ENCODE measurements around the gene ACOT11.

The ACOT11 gene

DNA sequence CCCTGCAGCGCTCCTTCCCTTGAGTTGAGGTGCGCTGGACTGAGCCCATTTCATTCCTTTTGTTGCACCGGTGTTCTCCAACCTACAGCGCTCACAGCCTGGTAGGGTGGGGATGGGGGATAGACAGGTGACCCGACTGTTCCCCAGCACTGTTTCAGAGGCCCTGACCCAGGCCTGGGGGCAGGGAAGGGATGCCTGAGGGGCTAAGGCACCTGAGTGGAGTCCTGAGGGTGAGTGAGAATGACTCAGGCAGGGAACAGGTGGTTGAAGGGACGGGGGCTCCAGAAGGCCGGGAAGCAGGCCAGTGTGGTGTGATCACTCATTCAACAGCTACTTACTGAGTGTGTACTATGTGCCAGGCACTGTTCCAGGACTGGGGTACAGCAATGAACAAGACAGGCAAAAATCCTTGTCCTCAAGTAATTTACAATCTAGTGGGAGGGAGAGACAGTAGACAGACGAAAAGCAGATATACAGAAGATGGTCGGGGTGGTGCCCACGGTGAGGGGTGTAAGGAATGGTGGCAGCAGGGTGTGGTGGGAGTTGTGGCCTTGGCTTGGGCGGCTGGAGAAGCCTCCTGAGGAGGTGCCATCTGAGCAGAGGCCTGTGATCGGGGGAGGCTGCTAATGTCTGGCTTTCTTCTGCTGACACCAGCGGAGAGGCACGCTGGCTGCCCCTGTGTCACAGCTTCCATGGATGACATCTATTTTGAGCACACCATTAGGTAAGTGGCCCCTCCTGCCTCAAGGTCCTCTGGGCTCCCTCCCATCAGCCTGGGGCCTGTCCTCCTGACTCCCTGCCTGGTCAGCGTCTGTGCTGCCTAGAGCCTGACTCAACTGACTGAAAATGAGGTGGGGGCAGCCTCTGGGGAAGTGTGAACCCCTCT is 37.4 kb downstream of the ACOT11 start:
- no peak for DNase-seq (ENCODE audit: low read depth in 1 of 2, low spot score in 1 of 2)

DNA sequence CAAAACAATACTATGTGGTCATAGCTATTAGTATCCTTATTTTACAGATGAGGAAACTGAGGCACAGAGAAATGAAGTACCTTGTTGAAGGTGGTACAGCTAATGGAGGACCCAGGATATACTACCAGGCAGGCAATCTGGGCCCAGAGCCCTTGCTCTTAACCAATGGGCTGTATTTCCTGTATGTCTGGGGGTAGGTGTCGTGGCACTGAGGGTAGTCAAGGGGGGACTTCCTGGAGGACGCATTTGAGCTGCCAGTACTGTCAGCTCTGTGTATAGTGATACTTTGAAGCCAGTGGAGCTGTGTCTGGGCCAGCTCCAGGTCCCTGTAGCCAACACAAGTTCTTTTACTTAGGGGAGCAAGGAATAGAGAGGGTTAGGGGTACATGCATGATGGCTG is 40.3 kb downstream of the ACOT11 start:
- no peak for DNase-seq (ENCODE audit: low read depth in 1 of 2, low spot score in 1 of 2)

DNA sequence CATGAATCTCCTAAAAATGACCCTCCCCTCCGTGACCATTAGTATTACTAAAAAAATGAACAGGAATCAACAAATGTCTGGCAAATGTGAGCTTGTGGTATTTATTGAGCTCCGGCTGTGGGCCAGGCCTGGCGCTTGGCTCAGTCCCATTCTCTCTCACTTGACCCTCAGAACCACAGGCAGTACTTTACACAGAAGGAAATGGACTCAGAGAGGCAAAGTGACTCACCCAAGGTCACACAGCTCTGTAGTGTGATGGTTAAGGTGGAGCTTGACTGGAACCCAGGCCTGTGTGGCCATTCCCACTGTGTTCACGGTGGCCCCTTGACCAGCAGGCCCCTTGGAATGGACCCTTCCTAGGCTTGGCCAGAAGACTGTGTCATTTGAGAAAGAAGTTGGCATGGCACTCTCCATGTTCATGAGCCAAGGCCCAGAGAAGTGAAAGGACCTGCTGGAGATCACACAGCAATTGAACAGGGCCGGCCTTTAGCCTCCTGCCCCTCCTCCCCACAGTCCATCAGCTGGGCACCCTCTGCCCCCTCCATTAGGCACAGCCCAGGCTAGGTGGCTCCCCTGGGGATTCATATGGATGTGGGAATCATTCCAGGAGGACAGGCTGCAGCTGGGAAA is 43.2 kb downstream of the ACOT11 start:
- DNase-seq (ENCODE audit: low read depth in 1 of 2, low spot score in 1 of 2): no peak

DNA sequence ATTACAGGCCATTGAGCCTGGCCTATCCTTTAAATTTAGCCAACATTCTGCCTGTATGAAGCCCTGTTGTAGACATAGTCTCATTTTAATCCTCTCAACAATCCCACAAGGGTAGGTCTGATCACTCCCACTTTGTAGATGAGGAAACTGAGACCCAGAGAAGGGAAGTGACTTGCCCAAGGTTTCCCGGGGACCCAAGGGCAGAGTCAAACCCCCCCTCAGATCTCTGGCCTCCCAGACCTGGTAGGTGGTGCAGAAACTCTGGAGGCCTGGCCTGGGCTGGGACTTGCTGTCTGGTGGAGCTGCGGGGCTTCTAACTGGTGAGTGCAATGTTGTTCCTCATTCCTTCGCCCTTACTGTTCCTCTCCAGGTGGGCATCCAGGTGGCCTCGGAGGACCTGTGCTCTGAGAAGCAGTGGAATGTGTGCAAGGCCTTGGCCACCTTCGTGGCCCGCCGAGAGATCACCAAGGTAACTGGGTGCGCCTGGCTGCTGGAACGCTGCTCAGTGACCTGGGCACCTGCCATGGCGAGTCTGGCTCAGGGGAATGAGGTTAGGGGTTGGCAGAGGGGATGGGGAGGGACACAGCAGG is 45.6 kb downstream of the ACOT11 start:
- no peak for DNase-seq (ENCODE audit: low read depth in 1 of 2, low spot score in 1 of 2)

DNA sequence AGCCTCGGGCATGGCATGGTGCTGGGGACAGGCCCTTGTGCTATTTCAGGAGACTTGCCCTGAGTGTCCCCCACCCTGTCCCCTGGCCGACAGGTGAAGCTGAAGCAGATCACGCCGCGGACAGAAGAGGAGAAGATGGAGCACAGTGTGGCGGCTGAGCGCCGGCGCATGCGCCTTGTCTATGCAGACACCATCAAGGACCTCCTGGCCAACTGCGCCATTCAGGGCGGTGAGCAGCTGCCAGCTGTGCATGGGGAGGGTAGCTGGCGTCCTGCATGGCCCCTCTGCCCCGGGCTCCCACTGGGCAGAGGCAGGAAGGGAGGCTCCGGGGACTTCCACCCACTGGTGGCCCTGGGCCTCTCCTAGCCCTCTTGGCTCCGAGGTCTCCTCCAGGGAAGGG is 46.4 kb downstream of the ACOT11 start:
- DNase-seq (ENCODE audit: low read depth in 1 of 2, low spot score in 1 of 2): no peak

DNA sequence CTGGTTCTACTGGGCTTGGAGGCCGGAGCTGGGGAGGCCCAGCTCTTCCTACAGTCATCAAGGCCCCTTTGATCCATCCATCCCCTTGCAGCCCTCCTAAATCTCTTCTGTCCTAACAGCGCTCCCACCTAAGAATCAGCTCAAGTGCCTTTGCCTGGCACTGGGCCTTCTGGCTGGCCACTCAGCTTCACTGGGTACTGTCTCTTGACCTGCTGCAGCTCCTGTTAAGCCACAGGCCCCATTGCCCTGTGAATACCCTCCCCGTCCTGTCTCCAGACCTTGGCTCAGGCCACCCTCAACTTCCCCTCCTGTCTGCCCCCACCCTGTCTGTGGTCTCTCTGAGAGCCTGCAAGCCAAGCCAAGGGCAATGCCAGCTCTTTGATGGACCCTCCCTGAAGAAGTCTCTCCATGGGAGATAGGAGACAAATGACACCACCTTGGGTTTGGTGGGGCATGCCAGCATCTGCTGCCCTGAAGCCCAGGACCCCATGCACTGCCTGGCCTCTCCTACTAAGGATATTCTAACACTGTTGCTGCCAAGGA is 48.0 kb downstream of the ACOT11 start:
- DNase-seq (ENCODE audit: low read depth in 1 of 2, low spot score in 1 of 2): no peak

DNA sequence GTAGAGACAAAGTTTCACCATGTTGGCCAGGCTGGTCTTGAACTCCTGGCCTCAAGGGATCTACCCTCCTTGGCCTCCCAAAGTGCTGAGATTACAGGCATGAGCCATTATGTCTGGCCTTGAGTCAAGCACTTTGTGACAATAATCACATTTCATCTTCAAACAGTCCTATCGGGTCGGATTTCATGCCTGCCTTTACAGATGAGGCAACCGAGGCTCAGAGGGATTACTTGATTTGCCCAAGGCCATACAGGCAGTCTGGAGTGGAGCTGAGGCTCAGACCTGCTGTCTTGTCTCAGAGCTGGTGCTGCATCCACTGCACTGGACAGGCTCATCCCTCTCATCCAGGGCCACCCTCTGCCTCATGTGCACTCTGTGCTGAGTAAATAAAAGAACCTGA is 48.7 kb downstream of the ACOT11 start:
- no peak for DNase-seq (ENCODE audit: low read depth in 1 of 2, low spot score in 1 of 2)

DNA sequence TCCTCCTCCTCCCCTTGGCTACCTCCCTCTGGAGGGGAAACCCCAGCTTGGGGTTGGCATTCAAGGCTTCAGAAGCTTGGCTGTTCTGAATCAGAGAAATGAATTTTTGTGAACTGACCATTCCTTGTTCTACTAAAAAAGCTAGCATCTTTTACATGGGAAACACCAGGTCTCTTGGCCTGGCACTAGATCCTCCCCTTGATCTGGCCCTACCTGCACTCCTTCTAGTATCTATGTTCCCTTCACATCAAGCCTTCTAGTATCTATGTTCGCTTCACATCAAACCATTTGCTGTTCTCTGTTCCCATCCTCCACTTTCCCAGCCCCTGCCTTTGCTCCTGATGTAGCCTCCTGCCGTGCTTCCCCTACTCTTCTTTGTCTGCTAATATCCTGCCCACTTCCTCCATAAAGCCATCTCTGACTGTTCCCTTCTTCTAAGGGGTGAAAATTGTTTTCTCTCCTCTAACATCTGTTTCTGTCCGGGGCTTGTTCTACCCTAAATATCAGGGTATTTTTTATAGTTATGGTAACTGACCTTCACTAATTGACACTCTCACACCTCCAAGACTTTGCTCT is 49.5 kb downstream of the ACOT11 start:
- no peak for DNase-seq (ENCODE audit: low read depth in 1 of 2, low spot score in 1 of 2)

DNA sequence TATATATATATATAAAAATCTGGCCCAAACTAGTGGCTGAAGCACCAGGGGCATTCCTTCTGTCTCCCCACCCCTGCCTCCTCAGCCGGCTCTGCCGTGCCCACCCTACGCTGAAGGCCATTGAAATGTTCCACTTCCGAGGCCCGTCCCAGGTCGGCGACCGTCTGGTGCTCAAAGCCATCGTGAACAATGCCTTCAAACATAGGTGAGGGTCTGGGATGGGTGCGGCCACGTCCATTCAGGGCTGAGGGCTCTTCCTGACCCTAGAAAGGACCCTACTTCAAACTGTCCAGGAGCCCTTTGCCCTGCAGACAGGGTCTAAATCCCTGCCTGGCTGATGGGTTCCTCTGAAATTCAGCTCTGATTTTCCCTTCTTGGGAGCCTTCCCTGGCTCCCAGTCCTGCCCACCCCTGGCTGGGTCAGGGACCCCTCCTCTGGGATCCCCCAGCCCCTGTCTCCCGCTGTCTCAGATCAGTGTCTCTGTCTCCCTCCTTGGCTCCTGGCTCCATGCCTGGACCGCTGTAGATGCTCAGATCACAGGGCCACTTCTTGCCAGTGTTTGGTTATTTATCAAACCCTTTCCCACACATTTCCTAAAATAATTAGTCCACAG is 51.3 kb downstream of the ACOT11 start:
- no peak for DNase-seq (ENCODE audit: low read depth in 1 of 2, low spot score in 1 of 2)

DNA sequence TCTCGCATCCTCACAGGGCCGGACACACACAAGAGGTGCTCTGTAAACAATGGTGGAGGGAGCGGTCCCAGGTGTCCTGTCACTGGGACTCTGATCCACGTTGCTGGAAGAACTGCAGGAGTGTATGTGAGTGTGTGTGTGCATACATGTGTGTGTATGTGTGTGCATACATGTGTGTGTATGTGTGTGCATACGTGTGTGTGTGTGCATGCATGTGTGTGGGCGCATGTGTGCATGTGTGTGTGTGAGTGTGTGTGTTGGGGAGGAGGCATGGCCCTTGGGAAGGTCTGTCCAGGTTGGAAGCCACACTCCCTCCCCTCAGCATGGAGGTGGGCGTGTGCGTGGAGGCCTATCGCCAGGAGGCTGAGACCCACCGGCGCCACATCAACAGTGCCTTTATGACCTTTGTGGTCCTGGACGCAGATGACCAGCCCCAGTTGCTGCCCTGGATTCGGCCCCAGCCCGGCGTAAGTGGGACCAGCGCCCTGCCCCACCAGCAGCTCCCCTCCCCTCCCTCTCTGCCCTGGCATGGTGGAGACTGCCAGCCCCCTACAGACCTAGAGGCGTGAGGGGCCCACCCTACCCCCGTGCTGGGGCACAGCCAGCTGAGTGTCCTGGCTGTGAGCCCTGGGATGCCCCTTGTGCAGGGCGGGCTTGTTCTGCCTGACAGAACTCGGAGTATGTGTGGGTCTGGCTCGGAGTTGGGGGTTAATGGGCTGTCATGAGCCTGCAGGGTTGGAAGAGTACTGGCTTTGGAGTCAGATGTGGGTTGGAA is 53.1 kb downstream of the ACOT11 start:
- no peak for DNase-seq (ENCODE audit: low read depth in 1 of 2, low spot score in 1 of 2)

DNA sequence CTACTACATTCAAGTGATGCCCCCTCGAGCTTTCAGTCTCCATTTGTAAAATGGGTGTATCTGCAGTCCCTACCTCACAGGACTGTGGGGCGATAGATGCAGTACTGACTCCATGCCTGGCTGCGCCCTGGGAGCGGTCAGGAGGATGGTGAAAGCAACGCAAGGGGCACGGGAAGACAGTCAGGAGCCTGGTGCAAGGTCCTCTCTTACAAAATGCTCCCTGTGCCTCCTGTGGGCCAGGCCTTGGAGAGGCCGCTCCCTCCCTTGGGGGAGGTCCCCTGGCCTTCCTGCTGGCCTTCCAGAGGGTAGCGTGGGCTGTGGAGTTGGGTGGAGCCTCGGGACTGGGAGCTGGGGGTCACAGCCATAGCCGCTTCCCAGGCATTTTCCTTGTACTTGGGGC is 53.7 kb downstream of the ACOT11 start:
- DNase-seq (ENCODE audit: low read depth in 1 of 2, low spot score in 1 of 2): no peak

DNA sequence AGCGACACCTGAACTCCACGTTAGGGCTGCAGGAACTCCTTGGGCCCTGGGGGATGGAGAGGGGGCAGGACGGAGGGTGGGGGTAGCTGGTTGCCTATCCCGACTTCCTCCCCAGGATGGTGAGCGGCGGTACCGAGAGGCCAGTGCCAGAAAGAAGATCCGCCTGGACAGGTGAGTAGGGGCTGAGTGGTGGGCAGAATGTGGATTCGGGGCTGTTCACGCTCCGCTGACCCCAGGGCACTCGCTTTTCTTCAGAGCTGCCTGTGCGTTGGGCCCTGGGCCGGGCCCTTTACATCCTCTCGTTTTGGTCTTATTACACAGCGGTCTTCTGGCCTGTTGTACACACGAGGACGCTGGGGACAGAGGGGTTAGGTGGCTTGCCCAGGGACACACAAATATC is 54.5 kb downstream of the ACOT11 start:
- DNase-seq (ENCODE audit: low read depth in 1 of 2, low spot score in 1 of 2): no peak

DNA sequence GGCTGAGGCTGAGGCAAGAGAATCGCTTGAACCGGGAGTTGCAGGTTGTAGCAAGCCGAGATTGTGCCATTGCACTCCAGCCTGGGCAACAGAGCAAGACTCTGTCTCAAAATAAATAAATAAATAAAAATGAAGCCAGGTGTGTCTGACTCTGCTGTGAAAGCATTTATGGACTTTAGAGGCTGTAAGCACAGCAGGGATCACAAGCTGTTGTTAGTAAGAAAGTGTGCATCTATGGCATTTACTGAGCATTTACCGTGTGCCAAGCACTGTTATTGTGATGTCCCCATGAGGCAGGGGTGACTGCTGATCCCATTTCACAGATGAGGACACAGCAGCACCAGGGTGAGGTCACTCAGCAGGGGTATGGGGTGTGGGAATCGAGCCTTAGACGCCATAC is 55.2 kb downstream of the ACOT11 start:
- DNase-seq (ENCODE audit: low read depth in 1 of 2, low spot score in 1 of 2): no peak

DNA sequence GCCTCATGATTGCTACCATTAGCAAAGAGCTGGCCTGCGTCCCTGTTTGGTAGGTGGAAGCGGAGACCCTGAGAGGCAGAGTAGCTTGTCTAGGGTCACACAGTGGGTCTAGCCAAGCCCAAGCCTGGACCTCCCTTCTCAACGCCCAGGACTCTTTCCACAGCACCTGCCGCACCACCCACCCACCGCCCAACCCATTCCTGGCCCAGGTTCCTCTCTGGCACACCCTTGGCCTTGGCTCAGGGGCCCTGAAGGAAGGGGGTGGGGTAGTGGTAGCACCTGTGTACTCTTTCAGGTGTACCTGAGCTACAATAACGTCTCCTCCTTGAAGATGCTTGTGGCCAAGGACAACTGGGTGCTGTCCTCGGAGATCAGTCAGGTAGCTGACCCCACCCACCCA is 56.0 kb downstream of the ACOT11 start:
- DNase-seq (ENCODE audit: low read depth in 1 of 2, low spot score in 1 of 2): no peak

DNA sequence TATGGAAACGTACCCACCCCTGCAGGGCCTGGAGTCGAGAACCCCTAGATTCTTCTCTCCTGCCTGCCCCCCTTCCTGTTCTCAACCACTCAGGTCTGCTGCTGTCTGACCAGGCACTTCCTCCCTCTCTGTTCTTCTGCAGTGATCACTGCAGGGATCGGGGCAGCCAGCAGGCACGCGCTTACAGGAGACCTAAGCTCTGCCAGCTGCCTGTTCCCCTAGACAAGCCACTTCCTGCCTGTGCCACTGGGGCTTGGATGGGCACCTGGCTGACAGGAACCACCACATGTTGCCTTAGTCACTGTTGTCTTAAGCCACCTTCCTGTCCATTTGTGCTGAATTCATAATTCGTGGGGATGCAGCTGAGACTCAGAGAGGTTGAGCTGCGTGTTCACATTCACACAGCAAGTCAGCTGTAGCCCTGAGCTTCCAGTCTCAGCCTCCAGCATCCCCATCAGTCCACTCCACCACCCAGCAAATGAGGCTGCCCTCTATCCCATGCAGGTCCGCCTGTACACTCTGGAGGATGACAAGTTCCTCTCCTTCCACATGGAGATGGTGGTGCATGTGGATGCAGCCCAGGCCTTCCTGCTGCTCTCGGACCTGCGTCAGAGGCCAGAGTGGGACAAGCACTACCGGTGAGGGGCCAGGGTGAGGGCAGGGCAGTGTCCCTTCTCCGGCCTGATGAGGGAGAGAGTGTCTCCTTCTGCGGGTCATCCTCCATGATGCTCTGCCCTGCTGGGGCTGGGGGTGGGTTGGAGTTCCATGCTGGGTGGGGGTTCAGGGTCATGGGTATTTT is 56.7 kb downstream of the ACOT11 start:
- DNase-seq (ENCODE audit: low read depth in 1 of 2, low spot score in 1 of 2): peak in 1 of 2 donors; percentile 3

DNA sequence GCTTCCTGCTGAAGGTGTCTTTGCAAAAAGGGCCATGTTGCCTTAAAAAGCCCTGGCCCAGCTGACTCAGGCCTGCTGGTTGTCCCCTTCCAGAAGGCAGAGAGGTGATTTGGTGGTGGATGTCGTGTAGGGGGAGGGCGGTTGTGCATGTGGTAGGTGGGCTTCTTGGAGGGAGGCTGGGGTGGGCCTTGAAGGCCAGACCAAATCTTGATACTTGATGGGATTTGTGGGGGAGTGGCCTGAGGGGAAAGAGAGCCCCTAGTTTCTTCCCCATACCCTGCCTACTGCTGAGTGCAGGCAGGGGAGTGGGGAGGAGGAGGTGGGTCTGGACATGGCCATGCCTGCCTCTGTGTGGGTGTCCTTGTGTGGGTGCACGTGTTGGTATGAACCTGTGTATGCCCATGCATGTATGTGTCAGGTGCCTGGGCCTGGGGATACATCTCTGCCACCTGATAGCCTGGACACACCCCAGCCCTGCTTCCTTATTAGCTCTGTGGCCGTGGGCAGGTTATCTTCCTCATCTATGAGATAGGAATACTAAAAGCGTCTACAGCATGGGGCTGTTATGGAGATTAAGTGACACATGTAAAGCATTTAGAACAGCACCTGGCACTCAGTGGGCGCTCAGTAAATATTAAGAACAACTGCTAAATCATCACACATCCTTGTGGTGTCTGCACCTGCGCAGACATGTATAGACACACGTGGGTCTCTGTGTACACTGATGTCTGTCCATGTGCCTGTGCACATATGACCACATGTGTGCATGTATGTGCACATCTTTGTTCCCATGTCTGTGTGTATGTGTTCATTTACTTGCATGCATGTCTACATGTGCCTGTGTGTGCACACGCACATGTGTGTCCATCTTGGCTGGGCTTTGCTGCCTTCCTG is 58.3 kb downstream of the ACOT11 start:
- no peak for DNase-seq (ENCODE audit: low read depth in 1 of 2, low spot score in 1 of 2)

DNA sequence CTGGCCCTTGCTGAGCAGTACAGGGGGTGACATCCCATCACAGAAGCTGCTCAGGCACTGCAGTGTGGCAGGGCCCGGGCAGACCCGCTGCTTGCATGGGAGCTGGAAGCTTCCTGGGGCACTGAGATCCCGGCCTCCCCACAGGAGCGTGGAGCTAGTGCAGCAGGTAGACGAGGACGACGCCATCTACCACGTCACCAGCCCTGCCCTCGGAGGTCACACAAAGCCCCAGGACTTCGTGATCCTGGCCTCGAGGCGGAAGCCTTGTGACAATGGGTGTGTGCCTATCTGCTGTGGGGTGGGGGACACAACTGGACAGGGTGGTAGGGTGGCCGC is 58.9 kb downstream of the ACOT11 start:
- DNase-seq (ENCODE audit: low read depth in 1 of 2, low spot score in 1 of 2): no peak

DNA sequence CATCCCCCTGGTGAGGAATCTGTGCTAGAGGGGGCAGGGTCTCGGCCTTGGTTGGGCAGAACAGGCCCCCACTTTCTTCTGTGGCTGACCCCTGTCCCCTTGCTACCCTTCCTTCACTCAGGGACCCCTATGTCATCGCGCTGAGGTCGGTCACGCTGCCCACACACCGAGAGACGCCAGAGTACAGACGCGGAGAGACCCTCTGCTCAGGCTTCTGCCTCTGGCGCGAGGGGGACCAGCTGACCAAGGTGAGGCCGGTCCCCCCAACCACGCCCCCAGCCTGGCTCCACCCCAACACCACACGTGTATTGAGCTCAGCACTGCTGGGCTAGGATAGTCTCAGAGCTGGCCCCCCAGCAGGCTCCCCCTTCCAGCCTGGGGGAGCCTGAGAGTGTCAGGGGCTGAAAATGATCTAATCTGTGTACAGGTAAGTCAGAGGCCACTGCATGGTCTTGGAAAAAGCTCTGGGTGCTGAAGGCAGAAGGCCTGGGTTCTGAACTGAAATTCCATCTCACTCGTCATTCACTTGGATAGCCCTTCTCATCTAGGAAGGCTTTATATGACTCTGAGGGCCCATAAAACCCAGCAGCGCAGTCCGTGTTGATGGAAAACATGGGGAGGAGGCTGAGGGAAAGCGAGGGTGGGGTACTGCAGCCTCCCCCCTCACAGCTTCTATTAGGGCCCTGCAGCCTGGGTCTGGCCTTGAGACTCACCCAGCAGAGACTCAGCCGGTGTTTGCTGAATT is 60.0 kb downstream of the ACOT11 start:
- DNase-seq (ENCODE audit: low read depth in 1 of 2, low spot score in 1 of 2): no peak

All from activated CD4-positive, alpha-beta T cell treated with anti-CD3 and anti-CD28 coated beads, Interleukin-2, amount 50 U/mL, for 24 hours (primary cell).